GM12878 (cell line): Measurements from ENCODE around the gene LRRC66. TPM values are rescaled to one million over a fixed set of nuclear protein-coding genes. Genes with fewer than 3 reads are reported as not detected.

ENCODE experiments used
- ATAC-seq: fragments of 200-7000 bp; cut with Tn5 transposase; 3 replicates; pipeline ENCODE4 v1.9.1; 2020; ENCODE audit warnings: mild to moderate bottlenecking, moderate library complexity
- BruUV-seq: library from RNA; stranded (reverse); fragments of 400-500 nt; replicated peaks from 2 replicates; lab custom pipeline; 2021; lab: Mats Ljungman, UMichigan
- CTCF ChIA-PET: fragments of 300-600 bp; sonication (Branson Sonifier 250); formaldehyde crosslinking; extraction: SDS; loops from one replicate; lab custom pipeline; 2021; ENCODE audit warnings: inconsistent platforms; lab: Yijun Ruan, JAX
- POLR2A ChIA-PET: fragments of 350-600 bp; formaldehyde crosslinking; extraction: SDS; loops from one replicate; lab custom pipeline; 2021; ENCODE audit warnings: inconsistent platforms; lab: Charles Lee
- RAD21 ChIA-PET: fragments of 300-600 bp; sonication (Branson Sonifier 250); formaldehyde crosslinking; loops from one replicate; lab custom pipeline; 2023; ENCODE audit warnings: antibody characterized with exemption; ENCODE audit not compliant: unreplicated experiment; lab: Charles Lee
- SMC1A ChIA-PET: fragments of 300-600 bp; sonication (Branson Sonifier 250); formaldehyde crosslinking; loops from one replicate; lab custom pipeline; 2023; ENCODE audit not compliant: unreplicated experiment, uncharacterized antibody; lab: Charles Lee
- DNase-seq: peaks from one replicate; pipeline ENCODE4 v3.0.0-alpha.2; 2011; ENCODE audit warnings: low read depth, low spot score
- FAIRE-seq: peaks from 3 replicates; lab custom pipeline; 2011; peaks lifted over from hg19 to GRCh38; lab: Jason Lieb, UNC
- H2AFZ ChIP-seq: 2 replicates; pipeline ENCODE4 v1.6.0; 2011; ENCODE audit warnings: low read depth, low read length, control low read depth; ENCODE audit not compliant: control insufficient read depth
- H3K27ac ChIP-seq: 2 replicates; pipeline ENCODE4 v1.5.1; 2011; ENCODE audit warnings: control low read depth; ENCODE audit not compliant: control insufficient read depth, insufficient read depth
- H3K27me3 ChIP-seq, 2 experiments: replicated peaks in 1 of 2; 2 replicates each; pipeline versions ENCODE4 v1.6.0 to v1.6.1; 2011; ENCODE audit warnings: low read length in 1 of 2; ENCODE audit not compliant: control insufficient read depth in 2 of 2, insufficient read depth in 2 of 2
- H3K36me3 ChIP-seq, 2 experiments: 2 replicates each; pipeline ENCODE4 v1.5.1; 2011; ENCODE audit warnings: low read length in 1 of 2; ENCODE audit not compliant: control insufficient read depth in 2 of 2, insufficient read depth in 2 of 2
- H3K4me1 ChIP-seq: 2 replicates; pipeline ENCODE4 v1.6.1; 2011; ENCODE audit warnings: mild to moderate bottlenecking, low read length, moderate library complexity, mixed read lengths; ENCODE audit not compliant: control insufficient read depth, insufficient read depth
- H3K4me2 ChIP-seq: 2 replicates; pipeline ENCODE4 v1.6.0; 2011; ENCODE audit warnings: control low read depth; ENCODE audit not compliant: control insufficient read depth, insufficient read depth
- H3K4me3 ChIP-seq: fragments of 200-600 bp; sonication (generic); 2 replicates; pipeline ENCODE4 v1.5.1; 2016
- H3K79me2 ChIP-seq: 2 replicates; pipeline ENCODE4 v1.6.0; 2011; ENCODE audit warnings: low read length; ENCODE audit not compliant: control insufficient read depth, insufficient read depth
- H3K9ac ChIP-seq: 2 replicates; pipeline ENCODE4 v1.8.0; 2011; ENCODE audit warnings: low read length, control low read depth, mixed read lengths; ENCODE audit not compliant: control insufficient read depth, insufficient read depth
- H3K9me3 ChIP-seq: replicated peaks from 3 replicates; pipeline ENCODE4 v1.5.1; 2011; ENCODE audit warnings: mild to moderate bottlenecking, low read length; ENCODE audit not compliant: control insufficient read depth, insufficient read depth
- H4K20me1 ChIP-seq: 2 replicates; pipeline ENCODE4 v1.6.0; 2011; ENCODE audit not compliant: control insufficient read depth, insufficient read depth
- SKIL ChIP-seq: fragments of 450-650 bp; IDR thresholded peaks from 2 replicates; pipeline ENCODE4 v1.6.1; 2017; ENCODE audit warnings: mild to moderate bottlenecking, low read depth, inconsistent platforms; ENCODE audit not compliant: poor library complexity, severe bottlenecking
- WGBS: methylation state at CpG from one replicate; pipeline ENCODE4 v1.1.6; 2016; ENCODE audit warnings: low lambda C conversion rate; ENCODE audit not compliant: insufficient replicate concordance, insufficient coverage; ENCODE audit errors: missing lambda C conversion rate; 5-methylcytosine and 5-hydroxymethylcytosine counted together
- in situ Hi-C: fragments of 300-500 bp; cut with MboI; formaldehyde crosslinking; loops from 9 replicates; pipeline ENCODE4 v1.14.3; 2018; ENCODE audit warnings: mixed read lengths
- intact Hi-C: fragments of 100-400 bp; cut with micrococcal nuclease; formaldehyde crosslinking; loops from one replicate; pipeline ENCODE4 v1.14.2; 2022; ENCODE audit not compliant: unreplicated experiment
- polyA plus RNA-seq, 11 experiments: library from polyadenylated mRNA; depleted of rRNA in 4 of 11; unstranded in 6 of 11; stranded (reverse) in 5 of 11; fragments of >200 nt; fragmentation: Nextera tagmentation in 4 of 11; fragmentation: Illumina TruSeq in 1 of 11; extraction: Ambion mirVana in 4 of 11; extraction: Trizol in 1 of 11; gene quantifications; 1 replicate in 1 of 11; 2 replicates in 10 of 11; pipeline versions ENCODE4 v1.2.1 to v1.2.3, GENCODE V29; 2011 to 2016; ENCODE audit warnings: inconsistent platforms in 2 of 11, missing spikeins in 2 of 11, low read depth in 1 of 11
- total RNA-seq, 4 experiments: library from RNA; depleted of rRNA in 3 of 4; stranded (reverse); fragments of >200 nt in 3 of 4; fragmentation: Illumina TruSeq in 1 of 4; extraction: Trizol in 1 of 4; gene quantifications; 2 replicates each; pipeline versions ENCODE4 v1.2.1 to v1.2.3, GENCODE V29; 2013 to 2021
- TF ChIP-seq, protein P1 (sequence below): fragments of 450-650 bp; IDR thresholded peaks from 2 replicates; pipeline ENCODE4 v1.6.1; 2017; ENCODE audit warnings: mild to moderate bottlenecking

The LRRC66 gene
- total and polyA plus RNA-seq, 10 of the 15 experiments (the other 5 are each of a cell fraction or from before 2014, with no cell fraction given) = 0.02 to 0.18 (median 0.09) TPM; not detected in 2

DNA sequence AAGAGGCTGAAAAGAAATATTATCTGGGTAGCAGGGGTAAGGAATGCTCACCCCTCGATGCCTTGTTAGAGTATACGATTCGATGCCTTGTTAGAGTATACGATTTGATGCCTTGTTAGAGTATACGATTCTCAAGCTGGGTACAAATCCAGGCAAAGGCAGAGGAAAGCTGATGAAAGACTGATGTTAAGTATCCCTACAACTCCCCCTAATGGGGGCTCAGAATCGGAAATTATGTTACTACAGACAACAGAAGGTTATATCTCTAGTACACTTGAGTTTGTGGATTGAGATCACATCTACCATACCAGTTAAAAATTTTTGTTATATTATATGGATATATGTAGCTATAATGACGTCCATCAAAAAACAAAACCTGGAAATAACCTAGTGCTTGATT is 4.8 kb downstream of the LRRC66 start:
- CTCF ChIA-PET = interaction anchor here (1.1 to 1.8 kb wide), 3 partner anchors 119 to 132 kb away, joined by 3 to 7 read pairs (median 4); no protein-coding TSS in a partner anchor
- peak; percentile 75 for FAIRE-seq
- BruUV-seq = no TSS peak

More for the DNA sequence above, 4.8 kb downstream of the LRRC66 start:
- H3K79me2 ChIP-seq = no peaks in the 10 kb centered on the region
- no peak overlapping the region for H3K27ac ChIP-seq
- RAD21 ChIA-PET = interaction anchor here (1.2 kb wide), 1 partner anchor 183 kb away, joined by 4 read pairs; no protein-coding TSS in a partner anchor
- H3K4me2 ChIP-seq = no peak overlapping the region
- no peak overlapping the region for H2AFZ ChIP-seq
- no peaks in the 10 kb centered on the region for H3K27me3 ChIP-seq
- no peak for TF ChIP-seq SKIL
- TF ChIP-seq, protein P1, sequence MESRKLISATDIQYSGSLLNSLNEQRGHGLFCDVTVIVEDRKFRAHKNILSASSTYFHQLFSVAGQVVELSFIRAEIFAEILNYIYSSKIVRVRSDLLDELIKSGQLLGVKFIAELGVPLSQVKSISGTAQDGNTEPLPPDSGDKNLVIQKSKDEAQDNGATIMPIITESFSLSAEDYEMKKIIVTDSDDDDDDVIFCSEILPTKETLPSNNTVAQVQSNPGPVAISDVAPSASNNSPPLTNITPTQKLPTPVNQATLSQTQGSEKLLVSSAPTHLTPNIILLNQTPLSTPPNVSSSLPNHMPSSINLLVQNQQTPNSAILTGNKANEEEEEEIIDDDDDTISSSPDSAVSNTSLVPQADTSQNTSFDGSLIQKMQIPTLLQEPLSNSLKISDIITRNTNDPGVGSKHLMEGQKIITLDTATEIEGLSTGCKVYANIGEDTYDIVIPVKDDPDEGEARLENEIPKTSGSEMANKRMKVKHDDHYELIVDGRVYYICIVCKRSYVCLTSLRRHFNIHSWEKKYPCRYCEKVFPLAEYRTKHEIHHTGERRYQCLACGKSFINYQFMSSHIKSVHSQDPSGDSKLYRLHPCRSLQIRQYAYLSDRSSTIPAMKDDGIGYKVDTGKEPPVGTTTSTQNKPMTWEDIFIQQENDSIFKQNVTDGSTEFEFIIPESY = no peak
- H3K36me3 ChIP-seq = no peaks in the 10 kb centered on the region
- no peak overlapping the region for H3K4me3 ChIP-seq
- DNase-seq = no peak
- H3K4me1 ChIP-seq = no peaks in the 10 kb centered on the region
- SMC1A ChIA-PET = interaction anchor here (0.6 to 1.6 kb wide), 2 partner anchors 184 to 703 kb away, joined by 3 to 5 read pairs; no protein-coding TSS in a partner anchor
- H3K9me3 ChIP-seq = no peaks in the 10 kb centered on the region
- H3K9ac ChIP-seq = no peak overlapping the region
- POLR2A ChIA-PET = no interaction called here
- no peak for ATAC-seq
- in situ Hi-C loops (no loop called here), intact Hi-C loops (no loop called here)
- no peaks in the 10 kb centered on the region for H4K20me1 ChIP-seq
- 81% methylated on average over 7 of the region's 7 CpGs for WGBS
